GDM1 (cell line): ENCODE measurements around the gene CRHR2.

Experiments
- DNase-seq: peaks from one replicate; lab custom pipeline; 2025; lab: John Stamatoyannopoulos, UW

The CRHR2 gene

GRCh38 chr7:30706908-30707307 is 24.7 kb upstream of the CRHR2 start:
- DNase-seq, result no peak

- no peak for DNase-seq
Observed at GRCh38 chr7:30706316-30706715, 24.1 kb upstream of the CRHR2 start.

- no peak for DNase-seq
Observed at GRCh38 chr7:30705596-30705995, 23.3 kb upstream of the CRHR2 start.

DNA sequence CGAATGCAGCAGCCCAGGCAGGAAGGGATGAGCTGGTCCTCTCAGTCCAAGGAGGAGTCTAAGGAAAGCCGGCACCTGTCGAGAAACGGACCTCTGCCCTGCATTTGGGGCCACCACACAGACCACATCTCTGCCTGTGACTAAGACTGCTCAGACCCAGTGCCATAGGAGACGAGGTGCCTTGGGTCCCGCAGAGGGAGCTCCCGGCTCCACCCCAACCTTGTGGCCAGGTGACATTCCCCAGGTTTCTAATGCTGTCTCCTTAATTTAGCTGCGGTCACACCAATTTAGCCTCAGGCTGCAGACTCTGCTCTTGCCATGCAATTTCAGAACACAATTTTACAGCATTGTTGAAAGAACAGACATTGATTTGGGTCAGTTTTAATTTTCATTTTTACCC is 22.8 kb upstream of the CRHR2 start:
- DNase-seq, result no peak

DNA sequence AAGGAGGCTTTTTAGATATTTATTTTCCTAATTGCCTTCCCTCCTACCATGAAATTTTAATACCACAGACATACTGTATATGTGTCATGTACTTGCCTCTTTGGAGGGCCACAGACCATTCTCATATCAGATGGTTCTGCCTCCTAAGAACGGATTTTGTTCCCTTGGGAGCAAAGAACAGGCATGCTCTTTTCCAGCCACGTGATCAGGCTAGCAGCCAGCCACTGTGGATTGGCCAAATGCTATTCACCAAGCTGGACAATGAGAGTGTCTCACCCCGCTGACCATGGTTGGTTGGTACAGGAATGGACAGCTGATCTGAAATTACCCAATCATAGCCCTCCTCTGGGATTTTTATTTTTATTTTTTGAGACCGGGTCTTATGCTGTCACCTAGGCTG is 21.5 kb upstream of the CRHR2 start:
- DNase-seq, result no peak

GRCh38 chr7:30702200-30702599 is 19.9 kb upstream of the CRHR2 start:
- no peak for DNase-seq

DNA sequence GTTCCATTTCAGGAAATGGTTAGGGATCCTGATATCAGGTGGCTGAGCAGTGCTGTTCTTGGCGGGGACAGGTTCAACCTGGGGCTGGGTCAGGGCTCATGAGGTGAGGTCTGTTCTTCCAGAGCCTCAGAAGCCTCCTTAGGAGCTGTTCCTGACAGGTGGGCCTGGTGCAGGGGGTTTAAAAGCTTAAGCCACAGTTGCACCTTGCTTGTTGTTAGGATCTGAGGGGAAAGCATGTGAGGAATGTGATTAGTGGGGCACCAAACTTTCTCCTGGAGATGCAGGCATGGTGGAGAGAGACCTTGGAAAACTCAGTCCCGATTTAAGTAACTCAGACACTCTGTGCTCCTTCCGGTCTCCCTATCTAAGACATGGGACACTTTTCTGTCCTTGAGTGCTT is 18.7 kb upstream of the CRHR2 start:
- DNase-seq, result no peak

DNA sequence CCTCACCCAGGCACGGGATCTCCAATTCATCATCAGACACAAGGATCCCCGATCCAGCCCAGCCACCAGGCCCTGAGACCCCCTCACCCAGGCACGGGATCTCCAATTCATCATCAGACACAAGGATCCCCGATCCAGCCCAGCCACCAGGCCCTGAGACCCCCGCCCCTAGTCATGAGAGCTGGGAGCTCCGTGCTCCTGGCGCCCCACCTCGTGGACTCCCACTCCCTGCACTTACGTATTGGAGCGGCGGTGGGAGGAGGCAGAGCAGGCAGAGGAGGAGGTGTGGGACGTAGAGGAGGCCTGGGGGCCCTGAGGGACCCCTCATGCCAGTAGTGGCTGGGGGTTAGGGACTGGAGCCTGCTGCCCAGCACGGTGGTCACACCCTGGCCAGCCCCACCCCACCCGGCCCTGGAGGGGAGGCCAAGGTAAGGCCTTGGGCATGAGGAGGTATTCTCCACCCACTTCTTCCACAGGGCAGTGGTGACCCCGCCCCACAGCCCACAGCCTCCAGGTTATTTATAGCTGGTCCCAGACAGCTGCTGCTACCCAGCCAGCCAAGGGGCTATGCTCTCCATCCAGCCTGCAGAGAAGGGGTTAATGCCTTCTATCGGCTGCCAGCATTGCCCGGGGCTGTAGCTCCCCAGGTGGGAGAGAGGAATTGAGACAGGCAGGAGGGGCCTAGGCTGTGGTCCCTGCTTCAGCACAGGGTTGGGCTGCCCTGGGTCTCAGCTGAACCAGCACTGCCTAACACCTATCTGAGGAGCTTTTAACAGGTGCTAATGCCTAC is 17.6 kb upstream of the CRHR2 start:
- DNase-seq, result no peak

DNA sequence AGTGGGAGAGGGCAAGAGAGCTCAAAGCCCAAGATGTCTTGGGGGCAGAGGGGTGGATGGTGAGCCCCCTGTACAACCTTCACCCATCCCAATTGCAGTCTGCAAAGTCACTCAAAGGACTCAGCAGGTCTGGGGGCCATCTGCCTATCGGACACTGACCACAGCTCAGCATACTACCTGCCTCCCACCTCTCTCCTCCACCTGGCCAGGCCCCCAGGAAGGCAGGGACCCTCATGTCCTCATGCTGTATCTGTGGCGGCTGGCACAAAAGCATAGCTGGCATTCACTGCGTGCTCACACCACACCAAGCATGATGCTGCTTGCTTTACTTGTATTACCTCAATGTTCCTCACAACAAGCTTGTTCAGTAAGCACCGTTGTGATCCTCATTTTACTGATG is 16.2 kb upstream of the CRHR2 start:
- no peak for DNase-seq

DNA sequence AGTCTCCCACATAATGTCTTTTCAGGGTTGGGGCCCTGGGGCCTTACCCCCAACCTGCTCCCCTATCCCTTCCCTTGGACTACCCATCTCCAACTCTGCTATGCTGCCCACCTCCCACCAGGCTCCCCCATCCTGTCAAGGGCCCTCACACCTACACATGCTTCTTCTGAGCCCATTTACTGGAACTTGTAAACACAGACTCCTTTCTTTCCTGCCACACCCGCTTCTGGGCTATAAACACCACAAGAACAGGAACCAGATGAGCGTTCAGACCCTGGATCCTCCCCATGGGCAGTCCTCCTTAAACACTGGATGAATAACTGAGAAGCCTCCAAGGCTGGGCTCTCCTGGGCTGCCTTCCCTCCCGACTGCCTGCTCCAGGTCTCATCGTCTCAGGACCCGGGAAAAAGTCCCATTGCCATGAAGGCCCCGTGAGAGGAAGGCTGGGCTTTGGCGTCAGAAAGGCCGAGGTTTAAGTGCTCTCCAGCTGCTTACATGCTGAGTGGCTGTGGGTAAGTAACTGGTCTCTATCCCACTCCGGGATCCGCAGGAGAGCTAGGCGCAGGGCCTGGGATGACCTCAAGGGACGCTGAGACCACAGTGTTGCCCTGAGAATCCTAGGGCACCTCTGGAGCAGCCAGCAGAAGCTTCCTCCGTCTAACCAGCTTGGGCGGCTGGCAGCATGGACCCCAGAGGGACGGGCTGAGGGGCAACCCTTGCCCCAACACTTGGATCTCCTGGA is 15.6 kb upstream of the CRHR2 start:
- no peak for DNase-seq

DNA sequence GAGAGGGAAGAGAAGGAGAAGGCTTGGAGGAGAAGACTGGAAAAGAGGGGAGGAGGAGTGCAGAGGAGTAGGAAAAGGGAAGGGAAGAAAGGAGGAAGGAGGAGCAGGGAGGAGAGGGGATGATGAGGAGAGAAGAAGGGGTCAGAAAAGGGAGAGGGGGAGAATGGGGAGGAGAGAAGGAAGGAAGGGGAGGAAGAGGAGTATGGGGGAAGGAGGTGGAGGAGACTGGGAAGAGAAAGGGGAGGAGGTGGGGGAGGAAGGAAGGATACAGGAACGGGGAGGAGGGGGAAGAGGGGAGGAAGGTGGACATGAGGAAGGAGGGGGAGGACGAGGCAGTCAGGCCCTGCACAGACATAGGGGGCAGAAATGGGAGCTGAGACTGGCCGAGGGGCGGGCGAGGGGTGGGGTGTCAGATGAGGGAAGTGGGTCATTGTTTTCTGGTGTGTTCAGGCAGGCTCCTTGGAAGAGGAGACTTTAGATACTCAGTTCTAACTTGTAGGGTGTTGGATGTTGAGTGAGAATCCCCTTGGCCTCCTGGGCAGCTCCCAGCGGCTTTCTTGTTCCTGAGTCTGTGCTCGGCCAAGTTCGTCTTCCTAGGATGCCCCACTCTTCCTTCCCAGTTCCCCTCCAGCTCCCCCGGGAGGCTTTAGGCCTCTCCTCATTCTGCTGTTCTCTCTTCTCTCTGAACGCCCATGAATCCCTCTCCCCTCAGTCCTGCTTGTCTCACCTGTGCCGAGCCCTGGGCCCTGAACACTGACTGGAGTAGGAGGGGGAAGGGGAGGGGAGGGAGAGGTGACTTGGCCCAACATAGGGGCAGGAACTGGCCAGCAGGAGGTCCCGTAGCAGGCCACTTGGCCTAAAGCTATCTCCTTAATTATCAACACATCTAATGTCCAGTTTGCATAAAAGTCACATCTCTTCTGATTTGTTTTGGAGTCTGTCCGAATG is 12.8 kb upstream of the CRHR2 start:
- DNase-seq, result no peak

DNA sequence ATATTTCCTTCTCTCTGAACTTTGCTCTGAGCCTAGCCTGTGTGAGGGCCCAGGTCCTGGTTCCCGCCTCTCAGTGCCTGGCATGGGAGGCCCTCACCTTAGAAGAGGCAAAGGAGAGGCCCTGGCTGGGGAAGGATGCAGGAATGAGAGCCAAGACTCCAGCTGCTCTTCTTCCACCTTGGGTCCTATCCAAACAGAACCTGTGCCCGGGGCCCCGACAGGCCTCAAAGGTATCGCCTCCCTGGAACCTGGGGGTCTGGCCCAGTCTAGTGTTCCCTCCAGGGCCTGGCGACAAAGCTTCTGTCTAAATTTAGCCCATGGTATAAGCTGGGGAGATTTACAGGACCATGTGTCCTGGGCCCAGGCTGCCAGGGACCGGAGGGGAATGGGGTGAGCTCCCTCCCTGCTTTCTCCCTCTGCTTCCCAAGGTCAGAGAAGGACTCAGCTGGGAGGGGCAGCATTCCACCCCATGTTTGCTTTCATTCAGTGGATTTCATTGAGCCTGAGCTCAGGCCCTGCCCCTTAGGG is 12.0 kb upstream of the CRHR2 start:
- DNase-seq, result no peak

- DNase-seq, result no peak
Observed at GRCh38 chr7:30692882-30693281, 10.6 kb upstream of the CRHR2 start.

- DNase-seq, result no peak
Observed at GRCh38 chr7:30692438-30692837, 10.2 kb upstream of the CRHR2 start.

GRCh38 chr7:30690011-30690410 is 7.8 kb upstream of the CRHR2 start:
- no peak for DNase-seq

- no peak for DNase-seq
Observed at GRCh38 chr7:30688718-30689221, 6.5 kb upstream of the CRHR2 start.

GRCh38 chr7:30687604-30688003 is 5.3 kb upstream of the CRHR2 start:
- DNase-seq, result no peak

- DNase-seq, result no peak
Observed at GRCh38 chr7:30684351-30684750, 2.1 kb upstream of the CRHR2 start.

DNA sequence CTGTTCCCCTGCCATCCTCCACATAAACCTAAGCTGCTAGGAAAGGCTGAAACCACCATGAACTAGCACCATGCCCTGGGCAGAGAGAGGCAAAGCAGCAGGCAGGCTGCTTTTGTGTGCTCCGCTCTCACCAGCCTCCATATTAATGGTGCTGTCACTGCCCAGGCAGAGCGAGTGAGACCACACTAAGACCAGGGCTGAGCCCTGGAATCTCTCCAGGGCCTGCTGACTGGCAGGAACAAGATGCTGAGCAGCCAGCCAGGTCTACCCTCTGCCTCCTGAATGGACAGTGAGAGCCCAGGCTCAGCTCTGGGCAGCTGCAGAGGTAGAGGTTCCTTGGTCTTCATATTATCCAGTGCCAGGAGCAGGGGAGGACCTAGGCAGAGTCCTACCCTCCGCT is 1.6 kb upstream of the CRHR2 start:
- DNase-seq, result no peak

GRCh38 chr7:30683306-30683705 is 1.1 kb upstream of the CRHR2 start:
- no peak for DNase-seq

GRCh38 chr7:30681815-30682211 is 443 bp downstream of the CRHR2 start:
- no peak for DNase-seq

DNA sequence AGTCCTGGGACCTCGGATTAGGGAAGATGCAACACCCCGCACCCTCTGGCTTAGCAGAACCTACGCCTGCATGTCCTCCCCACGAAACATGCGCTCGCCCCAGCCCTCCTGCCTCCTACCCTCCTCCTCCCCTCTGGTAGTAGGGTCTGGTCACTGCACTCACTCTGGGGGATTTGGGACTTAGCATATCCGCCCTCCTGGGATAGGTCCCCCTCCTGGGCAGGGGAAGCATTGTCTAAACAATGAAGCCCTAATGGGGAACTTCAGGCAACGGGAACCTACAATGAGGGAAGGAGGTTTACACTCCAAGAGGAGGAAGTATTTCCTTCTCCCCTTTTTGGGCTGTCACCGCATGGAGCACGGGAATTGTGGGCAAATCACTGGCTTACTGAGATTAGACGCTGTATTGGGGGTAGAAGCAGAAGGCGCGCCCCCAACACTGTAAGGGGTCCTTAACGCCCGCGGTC is 892 bp downstream of the CRHR2 start:
- DNase-seq, result no peak
